ENCODE data around the gene RMI1.
"Not testable (repeated sequence)": the region's sequence is repeated elsewhere in the genome, so short reads cannot be mapped to it uniquely, and the experiment has no call there.

The RMI1 gene

GRCh38 chr9:84007662-84008061 lies 27.1 kb downstream of the RMI1 start:
- no peak for DNase-seq (ENCODE audit: low read depth)

- DNase-seq (ENCODE audit: low read depth) = no peak
Measured at GRCh38 chr9:84024041-84024575, 43.5 kb downstream of the RMI1 start.

- DNase-seq (ENCODE audit: low read depth) = no peak
Measured at GRCh38 chr9:84027201-84027600, 46.6 kb downstream of the RMI1 start.

DNA sequence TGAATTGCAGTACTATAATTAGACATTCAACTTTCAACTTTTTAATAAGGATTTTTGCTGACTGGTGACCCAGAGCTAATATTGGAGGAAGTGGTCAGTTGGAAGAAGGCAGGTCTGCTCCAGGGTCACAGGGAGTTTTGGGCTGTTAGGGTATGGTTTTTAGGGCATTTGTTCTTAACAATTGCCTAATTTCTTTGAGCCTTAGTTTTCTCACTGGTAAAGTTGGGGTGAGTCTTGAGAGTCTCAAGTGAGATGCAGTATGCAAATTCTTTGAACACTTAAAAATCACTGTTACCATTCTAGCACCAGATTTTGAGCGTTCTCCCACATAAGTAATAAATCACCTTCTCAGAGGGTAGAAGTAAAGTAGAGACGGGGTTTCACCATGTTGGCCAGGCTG lies 50.9 kb downstream of the RMI1 start:
- DNase-seq (ENCODE audit: low read depth) = no peak

DNA sequence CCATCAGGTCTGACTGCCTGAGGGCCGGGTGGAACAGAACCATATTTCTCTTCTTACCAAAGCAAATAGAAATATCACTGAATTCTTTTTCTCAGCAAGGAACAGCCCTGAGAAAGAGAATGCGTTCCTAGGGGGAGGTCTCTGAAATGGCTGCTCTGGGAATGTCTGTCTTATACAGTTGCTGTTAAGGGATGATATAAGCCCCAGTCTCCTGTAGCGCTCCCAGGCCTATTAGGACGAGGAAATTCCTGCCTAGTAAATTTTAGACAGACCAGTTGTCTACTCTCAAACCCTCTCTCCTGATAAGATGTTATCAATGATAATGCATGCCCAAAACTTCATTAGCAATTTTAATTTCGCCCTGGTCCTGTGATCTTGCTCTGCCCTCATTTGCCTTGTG lies 61.3 kb downstream of the RMI1 start:
- not testable (repeated sequence) for DNase-seq (ENCODE audit: low read depth)

- no peak for DNase-seq (ENCODE audit: low read depth)
Measured at GRCh38 chr9:84045481-84046097, 65.0 kb downstream of the RMI1 start.
